ENCODE results near the gene TUBA3E.

GRCh38 chr2:130231656-130232055, 33.4 kb upstream of the TUBA3E start:
- TF ChIP-seq EP300 (conservative IDR thresholded peaks at IDR 0.05; ENCODE audit: poor library complexity, severe bottlenecking) (no peak), REST (IDR thresholded peaks at IDR 0.05; ENCODE audit: borderline replicate concordance) (no peak), EZH2 (IDR thresholded peaks at IDR 0.05; ENCODE audit: borderline replicate concordance, insufficient read depth, low read length, poor library complexity, severe bottlenecking) (no peak)
- TF ChIP-seq, protein P1, sequence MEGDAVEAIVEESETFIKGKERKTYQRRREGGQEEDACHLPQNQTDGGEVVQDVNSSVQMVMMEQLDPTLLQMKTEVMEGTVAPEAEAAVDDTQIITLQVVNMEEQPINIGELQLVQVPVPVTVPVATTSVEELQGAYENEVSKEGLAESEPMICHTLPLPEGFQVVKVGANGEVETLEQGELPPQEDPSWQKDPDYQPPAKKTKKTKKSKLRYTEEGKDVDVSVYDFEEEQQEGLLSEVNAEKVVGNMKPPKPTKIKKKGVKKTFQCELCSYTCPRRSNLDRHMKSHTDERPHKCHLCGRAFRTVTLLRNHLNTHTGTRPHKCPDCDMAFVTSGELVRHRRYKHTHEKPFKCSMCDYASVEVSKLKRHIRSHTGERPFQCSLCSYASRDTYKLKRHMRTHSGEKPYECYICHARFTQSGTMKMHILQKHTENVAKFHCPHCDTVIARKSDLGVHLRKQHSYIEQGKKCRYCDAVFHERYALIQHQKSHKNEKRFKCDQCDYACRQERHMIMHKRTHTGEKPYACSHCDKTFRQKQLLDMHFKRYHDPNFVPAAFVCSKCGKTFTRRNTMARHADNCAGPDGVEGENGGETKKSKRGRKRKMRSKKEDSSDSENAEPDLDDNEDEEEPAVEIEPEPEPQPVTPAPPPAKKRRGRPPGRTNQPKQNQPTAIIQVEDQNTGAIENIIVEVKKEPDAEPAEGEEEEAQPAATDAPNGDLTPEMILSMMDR (IDR thresholded peaks at IDR 0.05; ENCODE audit: poor library complexity, severe bottlenecking), result no peak

All from neural cell (in vitro differentiated cells).